H7 (cell line): ENCODE results near the gene CTDSPL. TPM values are rescaled to one million over a fixed set of nuclear protein-coding genes. Genes with fewer than 3 reads are reported as not detected.
A peak's percentile ranks its signal among the peaks of the same experiment; 100 is the strongest.

Source experiments
- DNase-seq: peaks from one replicate; pipeline ENCODE4 v3.0.0; 2012
- H3K27me3 ChIP-seq: 2 replicates; pipeline ENCODE4 v1.6.0; 2011; ENCODE audit warnings: mild to moderate bottlenecking, low read length; ENCODE audit not compliant: control insufficient read depth, insufficient read depth
- H3K36me3 ChIP-seq: replicated peaks from 2 replicates; pipeline ENCODE4 v1.5.1; 2011; ENCODE audit warnings: low read length; ENCODE audit not compliant: control insufficient read depth, insufficient read depth
- H3K4me3 ChIP-seq: 2 replicates; pipeline ENCODE4 v1.5.1; 2011; ENCODE audit warnings: low read depth, mild to moderate bottlenecking, control low read depth, low read length, moderate library complexity; ENCODE audit not compliant: insufficient read depth
- total RNA-seq: library from RNA; depleted of rRNA; stranded (reverse); fragments of >200 nt; shearing (Covaris generic); gene quantifications from 2 replicates; pipeline ENCODE4 v1.2.3, GENCODE V29; 2014

Gene CTDSPL
- total RNA-seq, 1 experiment from 2014 or later = 20.3 TPM

GRCh38 chr3:38007754-38008090 lies 146.0 kb downstream of the CTDSPL start:
- no peak overlapping the region for H3K4me3 ChIP-seq
- no peak for DNase-seq
- no peaks in the 10 kb centered on the region for H3K27me3 ChIP-seq
- H3K36me3 ChIP-seq = peaks cover 3% of the 10 kb centered on the region; the same call in 1 of the 2 replicates

GRCh38 chr3:38008191-38008701 lies 146.6 kb downstream of the CTDSPL start:
- no peak overlapping the region for H3K4me3 ChIP-seq
- H3K36me3 ChIP-seq = peaks cover 3% of the 10 kb centered on the region; the same call in 1 of the 2 replicates
- DNase-seq = no peak
- H3K27me3 ChIP-seq = no peaks in the 10 kb centered on the region

- H3K36me3 ChIP-seq = peaks cover 3% of the 10 kb centered on the region; the same call in 1 of the 2 replicates
- no peaks in the 10 kb centered on the region for H3K27me3 ChIP-seq
- no peak for DNase-seq
Observed at GRCh38 chr3:38008971-38009580, 147.4 kb downstream of the CTDSPL start.

GRCh38 chr3:38009807-38010591 lies 148.3 kb downstream of the CTDSPL start:
- DNase-seq = peak; percentile 49
- no peaks in the 10 kb centered on the region for H3K27me3 ChIP-seq
- no peak overlapping the region for H3K4me3 ChIP-seq
- H3K36me3 ChIP-seq = peaks cover 3% of the 10 kb centered on the region; the same call in 1 of the 2 replicates

More at GRCh38 chr3:38008971-38009580, 147.4 kb downstream of the CTDSPL start:
- no peak overlapping the region for H3K4me3 ChIP-seq

DNA sequence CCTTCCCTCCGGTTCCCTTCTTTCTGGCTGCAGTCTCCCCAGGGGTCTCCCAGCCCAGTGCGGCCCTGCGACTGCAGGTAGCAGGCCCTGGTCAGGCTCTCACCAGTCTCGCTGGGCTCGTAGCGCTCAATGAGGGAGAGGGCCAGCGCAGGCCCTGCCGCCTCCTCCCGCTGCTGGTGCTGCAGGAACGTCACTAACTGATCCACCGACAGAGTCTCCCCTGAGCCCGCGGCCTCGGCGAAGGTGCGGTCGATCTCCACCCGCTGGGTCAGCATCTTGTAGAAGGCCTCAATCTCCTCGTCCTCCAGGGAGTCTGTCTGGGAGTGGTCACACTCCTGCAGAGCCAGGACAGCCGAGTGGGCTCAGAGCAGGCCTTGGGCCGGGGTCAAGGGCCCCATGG lies 149.4 kb downstream of the CTDSPL start:
- Histone ChIP-seq H3K27me3 (no peaks in the 10 kb centered on the region), H3K36me3 (peaks cover 3% of the 10 kb centered on the region; the same call in 1 of the 2 replicates), H3K4me3 (no peak overlapping the region)
- DNase-seq = peak; percentile 63

GRCh38 chr3:38015485-38015884 lies 153.8 kb downstream of the CTDSPL start:
- DNase-seq = no peak
- Histone ChIP-seq H3K27me3 (no peaks in the 10 kb centered on the region), H3K4me3 (no peak overlapping the region), H3K36me3 (peaks cover 2% of the 10 kb centered on the region)

DNA sequence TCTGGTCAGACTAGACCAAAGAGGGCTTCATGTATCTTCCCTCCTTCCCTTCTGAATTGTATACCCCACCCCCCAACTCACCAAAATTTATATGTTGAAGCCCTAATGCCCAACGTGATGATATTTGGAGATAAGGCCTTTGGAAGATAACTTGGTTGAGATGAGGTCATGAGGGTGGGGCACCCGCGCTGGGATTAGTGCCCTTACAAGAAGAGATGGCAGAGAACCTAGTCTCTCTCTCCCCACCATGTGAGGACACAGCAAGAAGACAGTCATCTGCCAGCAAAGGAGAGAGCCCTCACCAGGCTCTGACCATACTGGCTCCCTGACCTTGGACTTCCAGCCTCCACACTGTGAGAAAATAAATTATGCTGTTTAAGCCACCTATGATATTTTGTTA lies 154.3 kb downstream of the CTDSPL start:
- peaks cover 2% of the 10 kb centered on the region for H3K36me3 ChIP-seq
- H3K27me3 ChIP-seq = no peaks in the 10 kb centered on the region
- H3K4me3 ChIP-seq = no peak overlapping the region
- no peak for DNase-seq

DNA sequence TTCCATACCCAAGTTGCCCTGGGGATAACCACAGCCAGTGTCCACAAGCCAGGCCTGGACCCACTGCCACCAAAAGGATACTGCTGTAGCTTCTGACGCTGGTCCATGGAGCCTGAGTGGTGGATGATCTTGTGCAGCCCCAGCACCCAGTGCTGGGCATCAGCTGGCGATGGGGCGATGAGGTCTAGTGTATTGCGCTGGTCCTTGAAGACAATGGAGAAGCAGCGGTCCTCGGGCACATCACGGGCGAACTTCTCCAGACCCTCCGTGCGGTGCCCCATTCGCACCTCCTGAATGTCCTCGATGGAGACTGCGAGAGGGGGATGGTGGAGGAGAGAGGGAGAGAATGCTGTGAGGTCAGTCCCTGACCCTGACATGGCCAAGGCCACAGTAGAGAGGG lies 154.7 kb downstream of the CTDSPL start:
- DNase-seq = no peak
- Histone ChIP-seq H3K4me3 (no peak overlapping the region), H3K36me3 (peaks cover 2% of the 10 kb centered on the region), H3K27me3 (no peaks in the 10 kb centered on the region)

- Histone ChIP-seq H3K36me3 (peaks cover 2% of the 10 kb centered on the region), H3K4me3 (no peak overlapping the region), H3K27me3 (no peaks in the 10 kb centered on the region)
- no peak for DNase-seq
Observed at GRCh38 chr3:38016847-38017444, 155.3 kb downstream of the CTDSPL start.

GRCh38 chr3:38017445-38018295 lies 156.0 kb downstream of the CTDSPL start:
- no peak for DNase-seq
- Histone ChIP-seq H3K4me3 (no peak overlapping the region), H3K27me3 (no peaks in the 10 kb centered on the region; the same call in 1 of the 2 replicates), H3K36me3 (peaks cover 2% of the 10 kb centered on the region)

- Histone ChIP-seq H3K4me3 (no peak overlapping the region), H3K36me3 (peaks cover 2% of the 10 kb centered on the region), H3K27me3 (peaks cover 2% of the 10 kb centered on the region; the same call in 1 of the 2 replicates)
- DNase-seq = no peak
Observed at GRCh38 chr3:38018296-38019266, 156.9 kb downstream of the CTDSPL start.

GRCh38 chr3:38019658-38020341 lies 158.1 kb downstream of the CTDSPL start:
- peaks cover 3% of the 10 kb centered on the region; the same call in 1 of the 2 replicates for H3K27me3 ChIP-seq
- no peak overlapping the region for H3K4me3 ChIP-seq
- peaks cover 2% of the 10 kb centered on the region for H3K36me3 ChIP-seq
- DNase-seq = no peak

DNA sequence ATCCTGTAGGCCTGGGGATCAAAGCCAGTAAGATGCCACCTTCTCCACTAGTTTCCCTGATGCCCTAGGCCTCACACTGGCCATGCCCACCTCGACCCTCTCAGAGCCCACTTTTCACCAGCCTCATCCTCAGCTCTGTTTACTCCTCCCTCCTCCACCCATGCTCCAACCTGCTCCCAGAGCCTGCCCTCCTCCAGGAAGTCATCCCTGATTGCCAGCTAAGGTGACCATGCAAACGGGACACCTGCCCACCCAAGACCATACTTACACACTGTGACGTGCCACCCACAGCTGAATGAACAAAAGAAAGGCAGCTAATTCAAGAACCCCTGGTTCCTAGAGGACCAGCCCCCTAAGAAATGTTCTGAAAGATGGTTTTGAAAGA lies 158.7 kb downstream of the CTDSPL start:
- Histone ChIP-seq H3K4me3 (no peak overlapping the region), H3K27me3 (peaks cover 4% of the 10 kb centered on the region; the same call in 1 of the 2 replicates), H3K36me3 (peaks cover 2% of the 10 kb centered on the region)
- no peak for DNase-seq
